ENCODE results near the gene CHD6. TPM values are rescaled to one million over a fixed set of nuclear protein-coding genes. Genes with fewer than 3 reads are reported as not detected.

CHD6 gene
- total and polyA plus RNA-seq, 2 experiments from 2014 or later, result 12.6 to 24.9 TPM

- in situ Hi-C loops (cut with MboI), result no loop called here
- H3K4me3 ChIP-seq, result no peak overlapping the region
- no peaks in the 10 kb centered on the region for H3K9me3 ChIP-seq (ENCODE audit: low read depth)
- no peaks in the 10 kb centered on the region; the same call in 1 of the 2 replicates for H3K4me1 ChIP-seq (ENCODE audit: insufficient read depth)
- TF ChIP-seq EZH2 (IDR thresholded peaks at IDR 0.05; ENCODE audit: insufficient read depth, poor library complexity, severe bottlenecking) (no peak), EZH2phosphoT487 (IDR thresholded peaks at IDR 0.05; ENCODE audit: insufficient read depth, low read depth) (no peak)
- H3K9me2 ChIP-seq (ENCODE audit: insufficient read depth), result no peaks in the 10 kb centered on the region
- H3K4me2 ChIP-seq (ENCODE audit: unreplicated experiment), result no peak overlapping the region
- H3F3A ChIP-seq (ENCODE audit: insufficient read depth), result no peaks in the 10 kb centered on the region
- H3K27ac ChIP-seq, result no peak overlapping the region
- H3K27me3 ChIP-seq (replicated peaks; ENCODE audit: insufficient read depth), result no peaks in the 10 kb centered on the region
- WGBS, 2 experiments (ENCODE audit: low coverage in 1 of 2, low lambda C conversion rate in 2 of 2, missing lambda C conversion rate in 2 of 2), result 58% methylated on average over 7 of the region's 7 CpGs
- H3K9ac ChIP-seq, result no peak overlapping the region
- peaks cover 21% of the 10 kb centered on the region for H3K79me2 ChIP-seq (ENCODE audit: insufficient read depth)
- H3K36me3 ChIP-seq (ENCODE audit: low read depth), result no peaks in the 10 kb centered on the region
- no peaks in the 10 kb centered on the region for H4K20me1 ChIP-seq (ENCODE audit: insufficient read depth)
- DNase-seq, result no peak
- H2AFZ ChIP-seq, result no peak overlapping the region
Observed at GRCh38 chr20:41510224-41510623, 108.0 kb downstream of the CHD6 start.

GRCh38 chr20:41509316-41510200 lies 108.6 kb downstream of the CHD6 start:
- no peak overlapping the region for H3K4me2 ChIP-seq (ENCODE audit: unreplicated experiment)
- TF ChIP-seq EZH2phosphoT487 (IDR thresholded peaks at IDR 0.05; ENCODE audit: insufficient read depth, low read depth) (no peak), EZH2 (IDR thresholded peaks at IDR 0.05; ENCODE audit: insufficient read depth, poor library complexity, severe bottlenecking) (no peak)

GRCh38 chr20:41508335-41508734 lies 109.8 kb downstream of the CHD6 start:
- Histone ChIP-seq H3F3A (ENCODE audit: insufficient read depth) (no peaks in the 10 kb centered on the region), H3K79me2 (ENCODE audit: insufficient read depth) (peaks cover 17% of the 10 kb centered on the region), H3K9me2 (ENCODE audit: insufficient read depth) (no peaks in the 10 kb centered on the region), H3K4me3 (no peak overlapping the region), H3K4me2 (ENCODE audit: unreplicated experiment) (no peak overlapping the region), H3K27ac (no peak overlapping the region), H4K20me1 (ENCODE audit: insufficient read depth) (no peaks in the 10 kb centered on the region), H2AFZ (no peak overlapping the region), H3K36me3 (ENCODE audit: low read depth) (no peaks in the 10 kb centered on the region), H3K27me3 (replicated peaks; ENCODE audit: insufficient read depth) (no peaks in the 10 kb centered on the region), H3K9me3 (ENCODE audit: low read depth) (no peaks in the 10 kb centered on the region), H3K4me1 (ENCODE audit: insufficient read depth) (no peaks in the 10 kb centered on the region; the same call in 1 of the 2 replicates), H3K9ac (no peak overlapping the region)
- in situ Hi-C loops (cut with MboI), result no loop called here
- 44 to 48% methylated on average over 6 of the region's 6 CpGs for WGBS, 2 experiments (ENCODE audit: low coverage in 1 of 2, low lambda C conversion rate in 2 of 2, missing lambda C conversion rate in 2 of 2)
- DNase-seq, result no peak
- TF ChIP-seq EZH2 (IDR thresholded peaks at IDR 0.05; ENCODE audit: insufficient read depth, poor library complexity, severe bottlenecking), result no peak
- no peak for TF ChIP-seq EZH2phosphoT487 (IDR thresholded peaks at IDR 0.05; ENCODE audit: insufficient read depth, low read depth)

More at GRCh38 chr20:41509316-41510200, 108.6 kb downstream of the CHD6 start:
- H3K9me3 ChIP-seq (ENCODE audit: low read depth), result no peaks in the 10 kb centered on the region
- no peaks in the 10 kb centered on the region for H3K27me3 ChIP-seq (replicated peaks; ENCODE audit: insufficient read depth)
- H3K4me1 ChIP-seq (ENCODE audit: insufficient read depth), result no peaks in the 10 kb centered on the region; the same call in 1 of the 2 replicates
- in situ Hi-C loops (cut with MboI), result no loop called here
- WGBS, 2 experiments (ENCODE audit: low coverage in 1 of 2, low lambda C conversion rate in 2 of 2, missing lambda C conversion rate in 2 of 2), result 83 to 84% methylated on average over 9 of the region's 9 CpGs
- H4K20me1 ChIP-seq (ENCODE audit: insufficient read depth), result no peaks in the 10 kb centered on the region
- H3K27ac ChIP-seq, result no peak overlapping the region
- peak; percentile 10 for DNase-seq
- H3K9me2 ChIP-seq (ENCODE audit: insufficient read depth), result no peaks in the 10 kb centered on the region
- no peak overlapping the region for H2AFZ ChIP-seq
- H3K79me2 ChIP-seq (ENCODE audit: insufficient read depth), result peaks cover 17% of the 10 kb centered on the region
- H3K36me3 ChIP-seq (ENCODE audit: low read depth), result no peaks in the 10 kb centered on the region
- no peaks in the 10 kb centered on the region for H3F3A ChIP-seq (ENCODE audit: insufficient read depth)
- H3K4me3 ChIP-seq, result no peak overlapping the region
- no peak overlapping the region for H3K9ac ChIP-seq

- Histone ChIP-seq H3K79me2 (ENCODE audit: insufficient read depth) (peaks cover 12% of the 10 kb centered on the region), H3F3A (ENCODE audit: insufficient read depth) (no peaks in the 10 kb centered on the region), H2AFZ (no peak overlapping the region), H3K9me2 (ENCODE audit: insufficient read depth) (no peaks in the 10 kb centered on the region), H3K36me3 (ENCODE audit: low read depth) (no peaks in the 10 kb centered on the region), H3K4me1 (ENCODE audit: insufficient read depth) (no peaks in the 10 kb centered on the region), H4K20me1 (ENCODE audit: insufficient read depth) (no peaks in the 10 kb centered on the region), H3K9me3 (ENCODE audit: low read depth) (no peaks in the 10 kb centered on the region), H3K27ac (no peak overlapping the region), H3K9ac (no peak overlapping the region), H3K4me3 (no peak overlapping the region), H3K27me3 (replicated peaks; ENCODE audit: insufficient read depth) (no peaks in the 10 kb centered on the region), H3K4me2 (ENCODE audit: unreplicated experiment) (no peak overlapping the region)
- no peak for DNase-seq
- in situ Hi-C loops (cut with MboI), result no loop called here
- TF ChIP-seq EZH2phosphoT487 (IDR thresholded peaks at IDR 0.05; ENCODE audit: insufficient read depth, low read depth) (no peak), EZH2 (IDR thresholded peaks at IDR 0.05; ENCODE audit: insufficient read depth, poor library complexity, severe bottlenecking) (no peak)
Observed at GRCh38 chr20:41507851-41508250, 110.3 kb downstream of the CHD6 start.
